Memory B cell (primary cell): ENCODE measurements around the gene SARS1.
"Not testable (repeated sequence)": the region's sequence is repeated elsewhere in the genome, so short reads cannot be mapped to it uniquely, and the experiment has no call there.

Experiments used
- ATAC-seq: fragments of 150-1000 bp; cut with Tn5 transposase; 2 replicates; pipeline ENCODE4 v1.10.0; 2021; ENCODE audit warnings: low read depth, mild to moderate bottlenecking, moderate library complexity
- DNase-seq, 2 donors: peaks; one replicate each; pipeline ENCODE4 v3.0.0; 2022; ENCODE audit warnings: low spot score in 2 of 2
- H3K27ac Mint-ChIP-seq: one replicate; pipeline ENCODE4 v1.8.0; 2022; ENCODE audit warnings: mild to moderate bottlenecking, moderate library complexity, mixed read lengths
- H3K27me3 Mint-ChIP-seq: one replicate; pipeline ENCODE4 v1.8.0; 2022; ENCODE audit warnings: mixed read lengths
- H3K36me3 Mint-ChIP-seq: one replicate; pipeline ENCODE4 v1.8.0; 2022; ENCODE audit warnings: mild to moderate bottlenecking, mixed read lengths
- H3K4me1 Mint-ChIP-seq: one replicate; pipeline ENCODE4 v1.8.0; 2022; ENCODE audit warnings: mixed read lengths
- H3K4me3 Mint-ChIP-seq: one replicate; pipeline ENCODE4 v1.8.0; 2022; ENCODE audit warnings: mild to moderate bottlenecking, moderate library complexity, mixed read lengths
- H3K9me3 Mint-ChIP-seq: one replicate; pipeline ENCODE4 v1.8.0; 2022; ENCODE audit warnings: mixed read lengths

The SARS1 gene

GRCh38 chr1:109204484-109204883 lies 9.2 kb upstream of the SARS1 start:
- H3K4me1 Mint-ChIP-seq, result peaks cover 9% of the 10 kb centered on the region
- no peak overlapping the region for H3K27ac Mint-ChIP-seq
- H3K4me3 Mint-ChIP-seq, result no peak overlapping the region
- H3K36me3 Mint-ChIP-seq, result no peaks in the 10 kb centered on the region
- DNase-seq (no peak), ATAC-seq (peak; percentile 74)
- H3K27me3 Mint-ChIP-seq, result peaks cover 4% of the 10 kb centered on the region
- H3K9me3 Mint-ChIP-seq, result no peaks in the 10 kb centered on the region

DNA sequence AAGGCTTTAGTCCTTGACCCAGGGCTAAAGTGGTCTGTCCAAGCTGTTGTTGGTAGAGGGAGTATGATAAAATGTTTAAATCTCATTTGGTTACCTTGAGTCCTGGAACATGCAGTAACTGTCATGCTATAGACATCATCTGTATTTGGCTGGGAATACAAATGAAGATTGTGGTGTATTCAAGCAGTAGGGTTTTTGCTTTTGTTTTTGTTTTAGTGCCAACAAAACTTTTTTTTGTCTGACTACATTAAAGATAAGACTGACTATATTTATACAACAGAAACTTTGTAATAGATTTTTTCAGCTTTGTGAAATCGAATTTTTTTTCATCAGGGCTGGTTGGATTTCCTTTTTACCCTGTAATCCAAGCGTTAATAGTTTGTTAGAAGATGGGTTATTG lies 7.4 kb upstream of the SARS1 start:
- Mint-ChIP-seq H3K27ac (no peak overlapping the region), H3K9me3 (no peaks in the 10 kb centered on the region), H3K27me3 (peaks cover 3% of the 10 kb centered on the region), H3K4me1 (peaks cover 10% of the 10 kb centered on the region), H3K4me3 (no peak overlapping the region), H3K36me3 (no peaks in the 10 kb centered on the region)
- no peak for ATAC-seq
- DNase-seq, result no peak

DNA sequence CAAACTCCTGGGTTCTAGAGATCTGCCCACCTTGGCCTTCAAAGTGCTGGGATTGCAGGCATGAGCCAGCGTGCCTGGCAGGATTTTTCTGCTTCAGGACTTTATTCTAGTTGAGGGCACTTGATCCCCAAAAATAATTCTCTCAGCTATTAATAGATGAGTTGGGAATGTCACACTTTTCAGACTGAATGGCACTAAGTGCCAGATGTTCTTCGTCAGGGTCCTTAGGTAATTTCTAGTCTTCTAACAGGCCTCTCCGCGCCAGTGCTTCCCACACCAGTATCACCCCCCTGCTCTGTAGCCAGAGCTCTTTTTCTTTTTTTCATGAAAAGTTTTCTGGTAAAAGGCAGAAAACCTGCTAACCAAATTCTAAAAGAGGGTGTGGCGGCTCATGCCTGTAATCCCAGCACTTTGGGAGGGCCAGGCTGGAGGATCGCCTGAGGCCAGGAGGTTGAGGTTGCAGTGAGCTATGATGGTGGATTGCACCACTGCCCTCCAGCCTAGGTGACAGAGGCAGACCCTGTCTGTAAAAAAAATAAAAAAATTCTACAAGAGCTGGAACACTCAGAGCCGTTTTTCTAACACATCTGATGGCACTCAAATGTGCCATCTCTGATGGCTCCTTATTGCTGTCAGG lies 6.1 kb upstream of the SARS1 start:
- peaks cover 10% of the 10 kb centered on the region for H3K4me1 Mint-ChIP-seq
- no peaks in the 10 kb centered on the region for H3K9me3 Mint-ChIP-seq
- no peak for DNase-seq
- no peak overlapping the region for H3K27ac Mint-ChIP-seq
- no peaks in the 10 kb centered on the region for H3K36me3 Mint-ChIP-seq
- H3K4me3 Mint-ChIP-seq, result no peak overlapping the region
- peaks cover 3% of the 10 kb centered on the region for H3K27me3 Mint-ChIP-seq
- ATAC-seq, result no peak

DNA sequence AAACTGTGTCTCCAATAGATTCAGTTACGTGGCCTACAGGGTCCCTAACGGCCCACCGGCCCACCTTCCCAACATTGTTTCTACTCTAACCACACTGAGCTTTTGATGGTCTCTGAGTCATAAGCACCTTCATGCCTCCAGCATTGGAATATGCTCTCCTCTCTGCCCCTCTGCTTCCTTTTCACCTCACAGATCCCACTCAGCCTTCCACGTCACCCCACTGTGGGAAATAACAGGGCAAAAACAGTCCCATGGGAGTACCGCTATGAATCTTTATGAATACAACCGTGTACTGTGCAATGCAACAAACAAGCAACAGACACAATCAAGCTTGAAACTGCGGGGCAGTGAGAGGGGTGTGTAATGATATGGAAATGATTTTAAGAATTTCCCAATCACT lies 5.3 kb upstream of the SARS1 start:
- no peak for ATAC-seq

GRCh38 chr1:109208836-109209463 lies 4.8 kb upstream of the SARS1 start:
- ATAC-seq, result no peak

More for the DNA sequence above, 5.3 kb upstream of the SARS1 start:
- H3K9me3 Mint-ChIP-seq, result no peaks in the 10 kb centered on the region
- H3K4me3 Mint-ChIP-seq, result no peak overlapping the region
- no peak for DNase-seq
- H3K36me3 Mint-ChIP-seq, result no peaks in the 10 kb centered on the region
- no peak overlapping the region for H3K27ac Mint-ChIP-seq
- H3K4me1 Mint-ChIP-seq, result peaks cover 10% of the 10 kb centered on the region
- H3K27me3 Mint-ChIP-seq, result peaks cover 3% of the 10 kb centered on the region

DNA sequence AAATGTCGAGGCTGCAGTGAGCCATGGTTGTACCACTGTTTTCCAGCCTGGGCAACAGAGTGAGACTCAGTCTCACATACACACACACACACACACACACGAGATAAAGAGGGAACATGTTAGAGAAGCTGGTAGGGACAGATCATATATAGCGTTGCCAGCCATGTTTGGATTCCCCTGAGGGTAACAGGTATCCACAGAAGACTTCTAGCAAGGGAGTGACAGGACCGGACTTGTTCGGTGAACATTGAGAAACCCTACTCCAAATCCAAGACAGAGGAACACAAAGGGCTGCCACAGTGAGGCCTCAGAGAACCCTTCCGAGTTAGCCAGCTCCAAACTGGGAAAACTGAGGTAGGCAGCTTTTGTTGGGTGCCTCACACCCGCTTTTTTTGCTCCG lies 3.7 kb upstream of the SARS1 start:
- Mint-ChIP-seq H3K4me3 (no peak overlapping the region), H3K4me1 (peaks cover 17% of the 10 kb centered on the region), H3K9me3 (no peaks in the 10 kb centered on the region), H3K27ac (no peak overlapping the region), H3K36me3 (no peaks in the 10 kb centered on the region), H3K27me3 (peaks cover 3% of the 10 kb centered on the region)
- DNase-seq, result no peak
- no peak for ATAC-seq

More at GRCh38 chr1:109208836-109209463, 4.8 kb upstream of the SARS1 start:
- H3K4me1 Mint-ChIP-seq, result peaks cover 10% of the 10 kb centered on the region
- no peaks in the 10 kb centered on the region for H3K9me3 Mint-ChIP-seq
- no peak overlapping the region for H3K27ac Mint-ChIP-seq
- no peak overlapping the region for H3K4me3 Mint-ChIP-seq
- H3K27me3 Mint-ChIP-seq, result peaks cover 3% of the 10 kb centered on the region
- H3K36me3 Mint-ChIP-seq, result no peaks in the 10 kb centered on the region
- DNase-seq, result no peak

GRCh38 chr1:109213345-109213823 lies 334 bp upstream of the SARS1 start:
- no peaks in the 10 kb centered on the region for H3K9me3 Mint-ChIP-seq
- H3K27ac Mint-ChIP-seq, result peak overlapping the region; percentile 85
- peaks cover 9% of the 10 kb centered on the region for H3K36me3 Mint-ChIP-seq

DNA sequence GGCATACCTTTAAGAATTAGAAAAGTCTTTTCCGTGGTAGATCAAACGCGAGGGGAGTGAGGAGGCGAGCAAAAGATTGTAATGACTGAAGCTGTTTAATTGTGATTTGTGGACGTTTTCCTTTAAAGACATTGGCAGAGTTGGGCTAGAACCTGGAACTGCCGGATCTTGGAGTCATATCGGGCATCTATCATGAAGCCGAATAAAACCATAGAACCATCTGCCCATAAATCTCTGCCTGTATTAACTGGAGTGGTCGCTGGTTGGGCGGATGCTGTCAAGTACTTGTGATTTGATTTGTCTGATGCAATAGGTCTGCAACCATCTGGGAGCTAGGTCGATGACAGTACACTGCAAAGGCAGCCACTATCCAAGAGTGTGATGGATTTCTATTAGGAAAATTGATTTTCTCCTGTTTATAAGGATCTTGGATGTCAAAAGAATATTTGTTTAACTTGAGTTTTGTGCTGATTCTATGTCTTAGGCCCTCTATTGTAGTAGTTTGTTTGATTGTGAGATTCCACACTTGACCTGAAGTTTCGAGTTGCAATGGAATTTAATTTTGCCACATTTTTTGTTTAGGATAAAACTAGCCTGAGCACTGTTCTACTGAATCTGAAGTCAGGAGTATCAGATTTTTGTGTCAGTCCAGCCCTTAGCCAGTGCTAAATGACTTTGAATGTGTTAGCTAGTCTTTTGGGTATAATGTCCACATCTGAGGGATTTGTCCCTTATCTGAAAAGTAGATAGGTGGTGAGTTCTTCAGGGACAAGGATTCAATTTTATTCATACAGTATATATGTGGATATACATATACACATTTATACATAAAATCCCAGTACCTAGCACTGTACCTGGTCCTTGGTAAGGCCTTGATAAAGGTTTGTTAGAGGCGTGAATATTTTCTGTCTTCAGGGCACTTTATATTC lies 1.2 kb downstream of the SARS1 start:
- ATAC-seq, result no peak

More at GRCh38 chr1:109213345-109213823, 334 bp upstream of the SARS1 start:
- ATAC-seq (no peak), DNase-seq (no peak)
- H3K27me3 Mint-ChIP-seq, result peaks cover 3% of the 10 kb centered on the region
- H3K4me3 Mint-ChIP-seq, result peak overlapping the region; percentile 97
- H3K4me1 Mint-ChIP-seq, result peaks cover 30% of the 10 kb centered on the region

DNA sequence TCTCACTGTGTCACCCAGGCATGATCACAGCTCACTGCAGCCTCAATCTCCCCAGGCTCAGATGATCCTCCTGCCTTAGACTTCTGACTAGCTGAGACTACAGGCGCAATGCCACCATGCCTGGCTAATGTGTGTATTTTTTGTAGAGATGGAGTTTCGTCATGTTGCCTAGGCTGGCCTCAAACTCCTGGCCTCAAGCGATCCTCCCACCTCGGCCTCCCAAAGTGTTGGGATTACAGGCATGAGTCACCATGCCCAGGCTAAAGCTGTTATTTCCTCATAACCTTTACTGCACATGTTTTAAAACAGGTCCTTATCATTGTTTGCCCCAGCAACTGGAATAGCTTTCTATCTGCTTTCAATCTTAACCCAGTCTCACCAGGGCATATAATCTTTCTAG lies 2.9 kb downstream of the SARS1 start:
- H3K4me1 Mint-ChIP-seq, result peaks cover 26% of the 10 kb centered on the region
- no peak overlapping the region for H3K27ac Mint-ChIP-seq
- H3K4me3 Mint-ChIP-seq, result no peak overlapping the region
- H3K27me3 Mint-ChIP-seq, result no peaks in the 10 kb centered on the region
- H3K9me3 Mint-ChIP-seq, result no peaks in the 10 kb centered on the region
- peaks cover 15% of the 10 kb centered on the region for H3K36me3 Mint-ChIP-seq
- DNase-seq, result no peak
- no peak for ATAC-seq

More for the DNA sequence above, 1.2 kb downstream of the SARS1 start:
- no peaks in the 10 kb centered on the region for H3K27me3 Mint-ChIP-seq
- no peaks in the 10 kb centered on the region for H3K9me3 Mint-ChIP-seq
- peaks cover 23% of the 10 kb centered on the region for H3K4me1 Mint-ChIP-seq
- peaks cover 15% of the 10 kb centered on the region for H3K36me3 Mint-ChIP-seq
- H3K27ac Mint-ChIP-seq, result peak overlapping the region; percentile 85
- H3K4me3 Mint-ChIP-seq, result peak overlapping the region; percentile 97
- DNase-seq, result no peak

DNA sequence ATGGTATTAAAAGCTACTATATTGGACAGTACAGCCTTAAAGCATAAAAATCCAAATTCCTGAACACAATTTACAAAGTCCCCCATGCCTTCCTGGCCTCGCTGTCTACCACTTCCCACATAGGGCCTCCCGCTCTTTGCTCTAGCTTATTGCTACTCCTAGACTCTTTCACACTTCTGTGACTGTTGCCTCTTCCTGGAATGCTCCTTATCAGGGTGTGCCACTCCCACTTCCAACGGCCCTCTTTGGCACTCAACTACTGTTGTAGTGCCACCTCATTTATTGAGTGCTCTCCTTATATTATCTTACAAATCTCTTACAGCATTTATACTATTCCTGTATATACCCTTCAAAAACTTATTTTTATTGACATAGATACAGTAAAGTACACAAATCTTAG lies 4.8 kb downstream of the SARS1 start:
- DNase-seq, result no peak
- Mint-ChIP-seq H3K27me3 (no peaks in the 10 kb centered on the region), H3K36me3 (peaks cover 15% of the 10 kb centered on the region), H3K4me1 (peaks cover 26% of the 10 kb centered on the region), H3K4me3 (no peak overlapping the region), H3K9me3 (no peaks in the 10 kb centered on the region), H3K27ac (peak overlapping the region; percentile 7)
- no peak for ATAC-seq

GRCh38 chr1:109221201-109221600 lies 7.5 kb downstream of the SARS1 start:
- H3K27me3 Mint-ChIP-seq, H3K9me3 Mint-ChIP-seq, H3K4me3 Mint-ChIP-seq, DNase-seq, ATAC-seq, H3K27ac Mint-ChIP-seq: not testable (repeated sequence)
- Mint-ChIP-seq H3K36me3 (peaks cover 12% of the 10 kb centered on the region), H3K4me1 (peaks cover 20% of the 10 kb centered on the region)

DNA sequence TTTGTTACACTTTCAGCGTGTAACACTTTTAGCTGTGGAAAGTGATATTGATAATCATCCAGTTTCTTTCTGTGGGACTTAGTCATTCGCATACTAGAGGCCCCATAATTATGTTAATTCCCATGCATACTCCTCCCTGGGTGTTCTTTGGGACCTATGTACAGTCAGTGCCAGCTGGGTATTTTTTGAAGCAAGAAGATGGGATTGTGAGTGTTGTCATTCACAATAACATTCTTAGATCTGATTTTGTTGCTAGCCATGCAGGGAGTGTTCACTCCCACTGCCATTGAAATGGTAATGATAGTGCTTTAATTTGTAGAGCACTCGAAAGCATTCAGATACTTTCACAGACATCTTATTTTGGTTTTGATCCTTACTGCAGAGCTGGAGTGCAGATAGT lies 11.6 kb downstream of the SARS1 start:
- no peak overlapping the region for H3K27ac Mint-ChIP-seq
- peaks cover 8% of the 10 kb centered on the region for H3K4me1 Mint-ChIP-seq
- DNase-seq, result no peak
- H3K36me3 Mint-ChIP-seq, result peaks cover 15% of the 10 kb centered on the region
- no peaks in the 10 kb centered on the region for H3K27me3 Mint-ChIP-seq
- H3K4me3 Mint-ChIP-seq, result no peak overlapping the region
- no peaks in the 10 kb centered on the region for H3K9me3 Mint-ChIP-seq
- ATAC-seq, result no peak

DNA sequence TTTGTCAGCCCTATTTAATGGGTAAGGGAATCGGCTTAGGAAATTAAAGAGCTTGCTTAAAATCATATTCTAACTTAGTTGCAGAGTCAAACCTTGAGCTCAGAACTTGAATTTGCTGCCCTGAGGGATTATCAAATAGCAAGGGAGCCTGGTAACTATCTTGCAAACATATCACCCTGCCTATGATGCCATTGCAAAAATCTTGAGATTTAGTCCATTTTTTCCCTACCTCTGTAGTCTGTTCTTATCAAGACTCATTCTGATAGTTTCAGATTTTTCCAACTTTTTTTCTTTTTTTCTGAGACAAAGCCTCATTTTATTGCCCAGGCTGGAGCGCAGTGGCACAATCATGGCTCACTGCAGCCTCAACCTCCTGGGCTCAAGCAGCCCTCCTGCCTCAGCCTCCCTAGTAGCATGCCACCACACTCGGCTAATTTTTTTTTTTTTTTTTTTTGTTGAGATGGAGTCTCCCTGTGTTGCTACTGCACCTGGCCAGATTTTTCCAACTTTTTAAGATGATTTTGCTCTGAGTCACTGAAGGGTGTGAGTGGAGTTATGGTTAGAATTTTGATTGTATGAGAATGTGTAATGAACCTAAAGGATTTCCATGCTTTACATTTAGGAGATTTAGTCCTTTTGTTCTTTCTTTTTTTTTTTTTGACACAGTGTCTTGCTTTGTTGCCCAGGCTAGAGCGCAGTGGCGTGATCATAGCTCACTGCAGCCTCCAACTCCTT lies 12.2 kb downstream of the SARS1 start:
- H3K4me1 Mint-ChIP-seq, result peaks cover 6% of the 10 kb centered on the region
- no peak overlapping the region for H3K27ac Mint-ChIP-seq
- H3K36me3 Mint-ChIP-seq, result peaks cover 18% of the 10 kb centered on the region
- ATAC-seq (no peak), DNase-seq (no peak)
- H3K27me3 Mint-ChIP-seq, result no peaks in the 10 kb centered on the region
- H3K9me3 Mint-ChIP-seq, result no peaks in the 10 kb centered on the region
- H3K4me3 Mint-ChIP-seq, result no peak overlapping the region
